Stomach smooth muscle (tissue), 2 donors: Measurements from ENCODE around the gene RARS1.
"Not testable (repeated sequence)": the region's sequence is repeated elsewhere in the genome, so short reads cannot be mapped to it uniquely, and the experiment has no call there.

Source experiments
- H3K27ac ChIP-seq: one replicate; pipeline ENCODE4 v1.7.0; 2013; ENCODE audit warnings: mild to moderate bottlenecking, low read length, inconsistent platforms
- H3K27me3 ChIP-seq, 2 donors: one replicate each; pipeline ENCODE4 v1.7.0; 2013; ENCODE audit warnings: low read length in 2 of 2; ENCODE audit not compliant: insufficient read depth in 2 of 2, control insufficient read depth in 1 of 2
- H3K36me3 ChIP-seq, 2 donors: one replicate each; pipeline ENCODE4 v1.7.0; 2013; ENCODE audit warnings: low read length in 2 of 2; ENCODE audit not compliant: control insufficient read depth in 2 of 2, insufficient read depth in 2 of 2
- H3K4me1 ChIP-seq: one replicate; pipeline ENCODE4 v1.7.0; 2013; ENCODE audit warnings: low read length; ENCODE audit not compliant: control insufficient read depth, insufficient read depth
- H3K4me3 ChIP-seq, 2 donors: one replicate each; pipeline ENCODE4 v1.7.0; 2013; ENCODE audit warnings: low read length in 2 of 2
- H3K9ac ChIP-seq, 2 donors: one replicate each; pipeline ENCODE4 v1.7.0; 2013; ENCODE audit warnings: low read length in 2 of 2, mild to moderate bottlenecking in 1 of 2
- H3K9me3 ChIP-seq, 2 donors: one replicate each; pipeline ENCODE4 v1.7.0; 2013; ENCODE audit warnings: low read length in 2 of 2; ENCODE audit not compliant: control insufficient read depth in 2 of 2
- donor health status: healthy.
- donor health status: Pancreatic carcinoma.

The RARS1 gene

DNA sequence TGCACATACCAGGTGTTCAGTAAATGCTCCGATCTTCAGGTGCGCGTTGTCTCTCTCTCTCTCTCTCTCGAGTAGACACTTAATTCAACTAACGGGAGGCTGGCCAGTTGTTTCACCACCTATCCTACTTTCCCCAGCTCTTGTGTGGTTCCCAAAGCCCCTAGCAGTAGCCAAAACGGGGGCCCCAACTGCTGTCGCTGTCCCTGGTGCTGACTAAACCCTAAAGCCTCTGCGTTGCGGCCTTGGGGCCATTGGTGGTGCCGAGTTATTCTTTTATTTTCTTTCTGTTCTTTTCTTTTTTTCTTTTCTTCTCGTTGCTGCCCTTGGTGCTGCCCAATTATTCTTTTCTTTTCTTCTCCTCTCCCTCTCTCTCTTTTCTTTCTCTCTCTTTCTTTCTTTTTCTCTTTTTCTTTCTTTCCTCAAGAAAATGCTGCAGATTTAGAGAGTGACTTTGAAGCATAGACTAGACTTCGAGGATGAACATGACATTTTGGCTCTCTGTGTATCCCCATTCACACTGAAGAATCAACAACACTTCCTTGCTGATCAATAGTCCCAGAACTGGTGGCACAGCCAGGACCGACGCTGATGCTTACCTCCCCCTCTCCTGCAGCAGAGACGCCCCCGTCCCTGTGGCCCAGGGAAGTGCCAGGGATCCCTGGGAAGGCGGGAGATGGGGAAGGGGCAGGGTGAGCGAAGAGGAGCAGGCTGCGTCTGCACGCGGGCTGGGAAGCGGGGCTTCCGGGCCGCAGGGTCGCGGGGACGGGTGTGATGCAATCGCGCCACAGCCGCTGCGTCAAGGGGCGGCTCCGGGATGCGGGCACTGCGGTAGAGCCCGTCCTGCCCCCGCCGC is 42.5 kb downstream of the RARS1 start, which contains the start of gene FBLL1:
FBLL1 (plus strand) TSS at position 785 of the 853 bp plus-strand sequence. CDS start 200 bp downstream, outside the sequence.
- peaks cover 23 to 27% of the 10 kb centered on the region in 2 donors for H3K27me3 ChIP-seq
- H3K4me1 ChIP-seq: peaks cover 8% of the 10 kb centered on the region
- no peaks in the 10 kb centered on the region for H3K36me3 ChIP-seq
- H3K4me3 ChIP-seq: peak within 1 kb of the TSS; percentile 49 to 67
- H3K27ac ChIP-seq: no peak within 1 kb of the TSS
- H3K9ac ChIP-seq: no peak within 1 kb of the TSS
- H3K9me3 ChIP-seq: no peaks in the 10 kb centered on the region

DNA sequence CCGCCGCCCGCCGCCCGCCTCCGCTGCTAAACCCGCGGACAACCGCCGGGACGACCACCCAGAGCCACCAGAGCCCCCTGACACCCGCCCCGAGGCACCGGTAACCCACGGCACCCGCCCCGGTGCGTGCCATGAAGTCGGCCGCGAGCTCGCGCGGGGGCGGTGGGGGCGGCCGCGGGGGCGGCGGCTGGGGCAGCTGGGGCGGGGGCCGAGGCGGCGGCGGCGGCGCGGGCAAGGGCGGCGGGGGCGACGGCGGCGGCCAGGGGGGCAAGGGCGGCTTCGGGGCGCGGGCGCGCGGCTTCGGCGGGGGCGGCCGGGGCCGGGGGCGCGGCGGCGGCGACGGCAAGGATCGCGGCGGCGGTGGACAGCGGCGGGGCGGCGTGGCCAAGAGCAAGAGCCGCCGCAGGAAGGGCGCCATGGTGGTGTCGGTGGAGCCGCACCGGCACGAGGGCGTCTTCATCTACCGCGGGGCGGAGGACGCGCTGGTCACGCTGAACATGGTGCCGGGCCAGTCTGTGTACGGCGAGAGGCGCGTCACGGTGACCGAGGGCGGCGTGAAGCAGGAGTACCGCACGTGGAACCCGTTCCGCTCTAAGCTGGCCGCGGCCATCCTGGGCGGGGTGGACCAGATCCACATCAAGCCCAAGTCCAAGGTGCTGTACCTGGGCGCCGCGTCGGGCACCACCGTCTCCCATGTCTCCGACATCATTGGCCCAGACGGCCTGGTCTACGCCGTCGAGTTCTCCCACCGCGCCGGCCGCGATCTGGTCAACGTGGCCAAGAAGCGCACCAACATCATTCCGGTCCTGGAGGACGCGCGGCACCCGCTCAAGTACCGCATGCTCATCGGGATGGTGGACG is 43.3 kb downstream of the RARS1 start:
- Histone ChIP-seq H3K4me1 (peaks cover 8% of the 10 kb centered on the region), H3K27me3 (peaks cover 23 to 27% of the 10 kb centered on the region in 2 donors), H3K9ac (no peak overlapping the region), H3K36me3 (no peaks in the 10 kb centered on the region), H3K27ac (no peak overlapping the region), H3K9me3 (no peaks in the 10 kb centered on the region), H3K4me3 (peak overlapping the region; percentile 49 to 67)

DNA sequence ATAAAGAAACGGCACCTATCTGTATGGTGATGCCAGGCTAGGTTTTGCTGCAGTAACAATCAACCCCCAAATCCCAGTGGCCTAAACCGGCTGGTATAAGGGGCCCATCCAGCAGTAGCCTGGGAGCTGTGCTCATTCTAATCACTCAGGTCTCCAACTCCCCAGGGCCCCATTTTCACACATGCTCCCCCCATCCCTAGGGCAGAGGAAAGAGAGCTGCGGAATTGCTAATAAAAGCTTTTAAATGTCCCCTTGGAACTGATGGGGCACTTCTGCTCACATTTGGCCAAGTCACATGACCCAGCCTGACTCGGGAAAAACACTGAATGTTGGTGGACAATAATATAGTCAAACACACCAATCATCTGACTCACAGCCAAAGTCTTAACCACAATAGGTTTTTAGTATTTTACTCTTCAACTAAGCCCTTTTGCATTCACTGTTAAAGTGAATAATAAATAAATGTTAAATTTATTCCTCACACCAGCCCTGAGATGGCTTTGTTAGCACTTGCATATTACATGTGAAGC is 44.4 kb downstream of the RARS1 start:
- no peaks in the 10 kb centered on the region for H3K9me3 ChIP-seq
- H3K9ac ChIP-seq: no peak overlapping the region
- H3K4me3 ChIP-seq: no peak overlapping the region
- H3K27ac ChIP-seq: no peak overlapping the region
- H3K27me3 ChIP-seq: peaks cover 23 to 27% of the 10 kb centered on the region in 2 donors
- H3K4me1 ChIP-seq: peaks cover 8% of the 10 kb centered on the region
- no peaks in the 10 kb centered on the region for H3K36me3 ChIP-seq

DNA sequence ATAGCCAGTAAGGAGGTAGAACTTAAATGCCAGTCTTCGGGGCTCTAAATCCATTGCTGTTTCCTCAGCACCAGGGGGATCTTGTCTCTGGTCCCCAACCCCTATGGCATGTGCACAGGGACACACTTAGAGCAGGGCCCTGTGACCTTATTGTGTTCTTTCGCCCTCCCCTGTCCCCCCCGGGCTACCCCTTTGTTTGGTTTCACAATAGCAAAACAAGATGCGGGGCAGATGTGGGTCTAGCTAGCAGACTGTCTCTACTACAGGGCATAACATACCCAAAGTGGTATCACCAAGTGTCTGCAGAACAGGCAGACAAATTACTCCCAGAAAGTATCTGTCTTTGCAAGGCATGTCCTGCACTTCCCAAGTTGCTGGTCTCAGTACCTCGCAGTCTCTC is 44.9 kb downstream of the RARS1 start:
- Histone ChIP-seq H3K4me1 (peaks cover 8% of the 10 kb centered on the region), H3K27me3 (peaks cover 23 to 27% of the 10 kb centered on the region in 2 donors), H3K36me3 (no peaks in the 10 kb centered on the region), H3K4me3 (no peak overlapping the region), H3K27ac (no peak overlapping the region), H3K9ac (no peak overlapping the region), H3K9me3 (no peaks in the 10 kb centered on the region)

DNA sequence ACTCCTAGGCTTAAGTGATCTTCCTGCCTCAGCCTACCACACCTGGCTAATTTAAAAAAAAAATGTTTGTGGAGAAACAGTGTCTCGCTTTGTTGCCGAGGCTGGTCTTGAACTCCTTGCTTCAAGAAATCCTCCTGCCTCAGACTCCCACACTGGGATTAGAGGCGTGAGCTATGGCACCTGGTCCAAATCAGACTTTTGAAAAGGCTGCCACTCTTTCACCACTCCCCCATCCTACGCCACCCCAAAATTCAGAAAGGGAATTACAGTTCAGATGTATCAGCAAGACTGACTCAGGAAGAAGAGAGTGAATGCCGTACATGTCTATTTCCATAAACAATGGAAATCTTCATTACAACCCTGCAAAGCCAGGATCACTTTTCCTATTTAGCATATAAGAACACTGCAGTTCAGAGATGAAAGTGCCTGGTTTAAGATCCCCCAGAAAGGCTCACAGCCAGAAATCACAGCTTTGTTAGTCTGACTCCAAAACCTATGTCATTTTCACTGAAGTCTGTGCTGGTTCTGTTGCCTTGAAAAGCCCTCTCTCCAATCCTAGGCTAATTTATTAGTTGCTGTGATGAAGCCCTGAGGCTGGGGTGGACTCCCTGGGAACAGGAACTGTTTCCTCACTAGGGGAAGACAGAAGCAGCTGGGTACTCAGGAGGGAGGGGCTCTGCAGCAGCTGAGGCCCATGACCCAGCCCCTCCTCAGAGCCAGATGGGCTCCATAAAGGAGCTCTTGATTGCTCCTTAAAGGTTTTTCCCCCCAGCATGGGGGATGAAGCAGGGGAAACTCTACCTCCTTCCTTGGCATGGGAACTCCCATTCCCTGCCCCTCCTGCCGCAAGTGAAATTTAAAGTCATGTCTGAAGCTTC is 46.0 kb downstream of the RARS1 start:
- Histone ChIP-seq H3K9ac (no peak overlapping the region), H3K27ac (no peak overlapping the region), H3K4me3 (no peak overlapping the region), H3K27me3 (peaks cover 23 to 27% of the 10 kb centered on the region in 2 donors), H3K9me3 (no peaks in the 10 kb centered on the region), H3K4me1 (peaks cover 8% of the 10 kb centered on the region), H3K36me3 (no peaks in the 10 kb centered on the region)

DNA sequence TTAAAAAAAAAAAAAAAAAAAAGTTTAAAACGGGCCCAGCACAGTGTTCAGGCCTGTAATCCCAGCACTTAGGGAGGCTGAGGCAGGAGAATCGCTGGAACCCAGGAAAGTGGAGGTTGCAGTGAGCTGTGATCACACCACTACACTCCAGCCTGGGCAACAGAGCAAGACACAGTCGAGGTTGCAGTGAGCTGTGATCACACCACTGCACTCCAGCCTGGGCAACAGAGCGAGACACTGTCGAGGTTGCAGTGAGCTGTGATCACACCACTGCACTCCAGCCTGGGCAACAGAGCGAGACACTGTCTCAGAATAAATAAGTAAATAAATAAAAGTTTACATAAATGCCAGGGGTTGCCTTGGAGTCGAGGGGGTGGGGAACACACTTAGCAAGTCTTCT is 48.1 kb downstream of the RARS1 start:
- H3K9me3 ChIP-seq, H3K27ac ChIP-seq, H3K4me1 ChIP-seq, H3K4me3 ChIP-seq, H3K9ac ChIP-seq, H3K36me3 ChIP-seq: not testable (repeated sequence)
- peaks cover 22 to 23% of the 10 kb centered on the region in 2 donors for H3K27me3 ChIP-seq

DNA sequence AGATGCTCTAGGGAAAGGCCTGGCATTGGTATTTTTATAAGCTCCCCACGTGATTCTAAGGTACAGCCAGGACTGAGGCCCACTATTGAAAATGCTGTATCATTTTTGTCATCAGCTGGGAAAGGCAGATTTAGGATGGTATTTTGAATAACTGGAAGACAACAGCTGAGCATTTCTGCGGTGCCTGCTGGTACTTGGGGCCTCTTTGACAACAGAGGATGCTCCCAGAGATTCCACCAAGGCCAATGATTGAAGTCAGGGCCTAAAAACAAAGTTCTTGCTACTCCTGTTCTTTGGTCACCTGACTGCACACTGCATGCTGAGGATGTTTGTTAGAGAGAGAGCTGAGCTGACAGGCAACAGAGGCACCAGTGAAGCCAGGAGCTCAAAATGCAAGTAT is 50.9 kb downstream of the RARS1 start:
- Histone ChIP-seq H3K9ac (no peak overlapping the region), H3K9me3 (no peaks in the 10 kb centered on the region), H3K27ac (no peak overlapping the region), H3K4me3 (no peak overlapping the region), H3K4me1 (no peaks in the 10 kb centered on the region), H3K36me3 (no peaks in the 10 kb centered on the region), H3K27me3 (peaks cover 5 to 6% of the 10 kb centered on the region in 2 donors)

DNA sequence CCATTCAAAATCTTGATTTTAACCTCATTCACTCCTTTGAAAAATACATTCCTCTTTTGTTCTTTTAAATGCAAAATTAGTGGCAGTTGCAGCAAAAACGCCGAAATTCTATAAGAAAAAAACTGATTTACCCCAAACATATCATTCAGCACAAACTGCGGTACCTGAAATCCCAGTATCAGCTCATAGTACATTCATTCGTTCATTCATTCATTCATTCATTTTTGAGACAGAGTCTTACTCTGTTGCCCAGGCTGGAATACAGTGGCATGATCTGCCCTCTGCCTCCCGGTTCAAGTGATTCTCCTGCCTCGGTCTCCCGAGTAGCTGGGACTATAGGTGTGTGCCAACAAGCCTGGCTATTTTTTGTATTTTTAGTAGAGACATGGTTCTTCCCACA is 63.3 kb downstream of the RARS1 start:
- H3K27me3 ChIP-seq: no peaks in the 10 kb centered on the region
- H3K9me3 ChIP-seq: no peaks in the 10 kb centered on the region
- H3K27ac ChIP-seq: no peak overlapping the region
- H3K9ac ChIP-seq: no peak overlapping the region
- peaks cover 3 to 9% of the 10 kb centered on the region in 2 donors for H3K36me3 ChIP-seq
- no peaks in the 10 kb centered on the region for H3K4me1 ChIP-seq
- H3K4me3 ChIP-seq: no peak overlapping the region

DNA sequence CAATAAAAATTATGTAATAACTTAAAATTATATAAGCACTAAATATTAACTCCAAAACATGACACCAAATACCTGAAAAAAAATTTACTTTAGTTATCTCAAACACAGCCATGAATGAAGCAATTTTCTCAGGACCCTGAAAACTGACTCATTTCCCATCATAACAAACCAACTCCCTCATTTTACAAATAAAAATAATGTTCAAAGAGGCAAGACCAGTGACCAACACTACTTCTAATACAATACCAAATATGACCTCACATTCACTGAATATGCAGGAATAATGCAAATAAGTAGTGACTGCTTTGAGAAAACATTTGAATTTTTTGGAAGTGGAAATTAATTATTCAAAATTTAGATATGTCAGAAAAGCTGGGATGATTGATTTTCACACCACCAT is 64.4 kb downstream of the RARS1 start:
- no peak overlapping the region for H3K27ac ChIP-seq
- H3K4me3 ChIP-seq: no peak overlapping the region
- no peak overlapping the region for H3K9ac ChIP-seq
- H3K9me3 ChIP-seq: no peaks in the 10 kb centered on the region
- peaks cover 3 to 9% of the 10 kb centered on the region in 2 donors for H3K36me3 ChIP-seq
- H3K4me1 ChIP-seq: no peaks in the 10 kb centered on the region
- H3K27me3 ChIP-seq: no peaks in the 10 kb centered on the region

DNA sequence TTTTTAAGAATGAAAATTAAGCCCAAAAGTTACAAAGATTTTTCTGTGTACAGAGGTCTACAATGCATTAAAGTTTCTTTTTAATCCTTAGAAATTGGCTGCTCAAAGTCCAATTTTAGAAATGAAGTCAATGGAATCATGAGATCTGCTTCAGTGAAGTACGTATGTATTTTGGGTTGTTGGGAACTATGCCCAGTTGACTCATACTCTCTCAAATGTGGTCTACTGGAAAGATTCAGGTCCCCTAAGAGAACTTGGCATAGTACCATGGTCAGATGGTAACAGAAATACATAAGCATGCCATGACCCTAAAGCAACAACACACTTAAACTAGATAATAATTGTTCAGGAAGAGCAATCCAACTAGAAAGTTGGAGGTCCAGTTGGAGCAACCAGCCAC is 65.9 kb downstream of the RARS1 start:
- no peaks in the 10 kb centered on the region for H3K9me3 ChIP-seq
- no peak overlapping the region for H3K9ac ChIP-seq
- H3K4me1 ChIP-seq: no peaks in the 10 kb centered on the region
- H3K27ac ChIP-seq: no peak overlapping the region
- H3K36me3 ChIP-seq: peaks cover 8 to 9% of the 10 kb centered on the region in 2 donors
- no peaks in the 10 kb centered on the region for H3K27me3 ChIP-seq
- no peak overlapping the region for H3K4me3 ChIP-seq
